Fibroblast of villous mesenchyme (primary cell): ENCODE data around the gene ATAD3C. TPM values are rescaled to one million over a fixed set of nuclear protein-coding genes. Genes with fewer than 3 reads are reported as not detected.
"Not testable (repeated sequence)": the region's sequence is repeated elsewhere in the genome, so short reads cannot be mapped to it uniquely, and the experiment has no call there.

Experiments used
- DNase-seq: peaks from one replicate; pipeline ENCODE4 v3.0.0-alpha.2; 2010; ENCODE audit warnings: low read depth
- H3K4me3 ChIP-seq: 2 replicates; pipeline ENCODE4 v1.5.1; 2011; ENCODE audit warnings: low read depth, mild to moderate bottlenecking, low read length
- total RNA-seq: library from RNA; depleted of rRNA; stranded (reverse); fragments of >200 nt; gene quantifications from 2 replicates; pipeline ENCODE4 v1.2.3, GENCODE V29; 2012
- TF ChIP-seq, protein P1 (sequence below): IDR thresholded peaks from 2 replicates; pipeline ENCODE4 v1.5.1; 2012; ENCODE audit warnings: low read depth, mild to moderate bottlenecking, low read length; ENCODE audit not compliant: insufficient read depth

The ATAD3C gene
- total RNA-seq, 1 donor, result under 0.01 TPM

DNA sequence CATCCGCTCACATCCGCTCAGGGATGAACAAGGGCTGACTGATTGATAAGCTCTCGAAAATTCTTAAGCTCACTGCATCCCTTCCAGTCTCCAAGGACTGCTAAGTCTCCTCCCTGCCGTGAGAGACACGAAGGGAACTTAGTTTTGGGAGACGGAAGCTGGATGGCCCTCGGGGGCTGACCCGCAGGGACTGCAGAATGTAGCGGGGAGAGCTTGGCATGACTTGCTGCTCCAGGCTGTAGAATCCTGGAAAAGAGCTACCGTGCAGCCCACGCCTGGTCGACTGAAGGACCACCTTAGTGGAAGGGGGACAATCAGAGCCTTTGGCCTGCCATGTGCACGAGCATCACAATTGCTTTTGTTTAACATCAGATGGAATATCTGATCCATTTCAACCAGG lies 33.7 kb upstream of the ATAD3C start:
- DNase-seq, result no peak
- no peak overlapping the region for H3K4me3 ChIP-seq
- TF ChIP-seq, protein P1, sequence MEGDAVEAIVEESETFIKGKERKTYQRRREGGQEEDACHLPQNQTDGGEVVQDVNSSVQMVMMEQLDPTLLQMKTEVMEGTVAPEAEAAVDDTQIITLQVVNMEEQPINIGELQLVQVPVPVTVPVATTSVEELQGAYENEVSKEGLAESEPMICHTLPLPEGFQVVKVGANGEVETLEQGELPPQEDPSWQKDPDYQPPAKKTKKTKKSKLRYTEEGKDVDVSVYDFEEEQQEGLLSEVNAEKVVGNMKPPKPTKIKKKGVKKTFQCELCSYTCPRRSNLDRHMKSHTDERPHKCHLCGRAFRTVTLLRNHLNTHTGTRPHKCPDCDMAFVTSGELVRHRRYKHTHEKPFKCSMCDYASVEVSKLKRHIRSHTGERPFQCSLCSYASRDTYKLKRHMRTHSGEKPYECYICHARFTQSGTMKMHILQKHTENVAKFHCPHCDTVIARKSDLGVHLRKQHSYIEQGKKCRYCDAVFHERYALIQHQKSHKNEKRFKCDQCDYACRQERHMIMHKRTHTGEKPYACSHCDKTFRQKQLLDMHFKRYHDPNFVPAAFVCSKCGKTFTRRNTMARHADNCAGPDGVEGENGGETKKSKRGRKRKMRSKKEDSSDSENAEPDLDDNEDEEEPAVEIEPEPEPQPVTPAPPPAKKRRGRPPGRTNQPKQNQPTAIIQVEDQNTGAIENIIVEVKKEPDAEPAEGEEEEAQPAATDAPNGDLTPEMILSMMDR, result no peak

DNA sequence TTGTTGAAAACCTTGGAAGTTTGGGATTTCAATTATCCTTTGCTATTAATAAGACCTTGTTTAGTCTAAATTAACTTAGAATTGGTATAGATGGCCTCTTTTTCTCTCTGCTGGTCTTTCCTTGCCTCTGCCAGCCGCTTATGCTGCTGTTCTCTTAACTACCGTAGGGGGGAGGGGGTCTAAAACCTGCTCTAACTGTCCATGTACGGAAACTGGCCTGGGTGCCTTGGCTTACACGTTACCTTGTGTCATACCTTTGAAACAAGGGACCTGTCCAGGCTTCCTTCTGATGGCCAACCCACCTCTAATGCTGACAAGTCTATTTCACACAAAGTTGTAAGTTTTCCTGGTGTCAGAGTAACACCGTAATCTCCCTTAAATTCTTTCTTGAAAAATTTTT lies 32.1 kb upstream of the ATAD3C start:
- H3K4me3 ChIP-seq, result not testable (repeated sequence)

DNA sequence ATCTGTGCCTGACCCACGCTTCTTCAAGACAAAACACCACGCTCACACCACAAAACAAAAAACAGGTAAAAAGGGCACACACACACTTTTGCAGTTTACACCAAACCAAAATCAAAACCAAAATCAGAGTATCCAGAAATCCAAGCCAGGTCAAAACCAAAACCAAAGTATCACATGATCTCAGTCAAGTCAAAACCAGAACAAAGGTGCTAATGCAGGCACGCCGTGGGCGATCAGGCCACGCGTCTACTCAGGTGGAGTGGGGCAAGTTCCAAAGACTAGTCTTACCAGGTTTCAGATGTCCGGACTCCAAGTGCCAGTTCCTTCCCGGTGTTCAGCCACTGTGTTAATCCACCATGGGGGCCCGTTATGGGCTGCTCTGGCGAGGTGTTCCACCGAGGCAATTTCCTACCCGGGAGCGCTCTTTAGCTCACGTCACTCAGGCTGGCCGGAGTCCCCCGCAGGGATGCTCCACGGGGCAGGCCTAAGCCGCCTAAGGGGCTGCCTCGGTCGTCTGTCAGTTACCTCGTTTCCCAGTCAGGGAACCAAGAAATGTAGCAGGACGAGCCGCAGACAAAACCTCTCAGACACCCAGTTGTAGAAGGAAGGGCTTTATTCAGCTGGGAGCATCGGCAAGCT lies 31.5 kb upstream of the ATAD3C start:
- DNase-seq, H3K4me3 ChIP-seq: not testable (repeated sequence)

More for the DNA sequence above, 32.1 kb upstream of the ATAD3C start:
- not testable (repeated sequence) for DNase-seq

DNA sequence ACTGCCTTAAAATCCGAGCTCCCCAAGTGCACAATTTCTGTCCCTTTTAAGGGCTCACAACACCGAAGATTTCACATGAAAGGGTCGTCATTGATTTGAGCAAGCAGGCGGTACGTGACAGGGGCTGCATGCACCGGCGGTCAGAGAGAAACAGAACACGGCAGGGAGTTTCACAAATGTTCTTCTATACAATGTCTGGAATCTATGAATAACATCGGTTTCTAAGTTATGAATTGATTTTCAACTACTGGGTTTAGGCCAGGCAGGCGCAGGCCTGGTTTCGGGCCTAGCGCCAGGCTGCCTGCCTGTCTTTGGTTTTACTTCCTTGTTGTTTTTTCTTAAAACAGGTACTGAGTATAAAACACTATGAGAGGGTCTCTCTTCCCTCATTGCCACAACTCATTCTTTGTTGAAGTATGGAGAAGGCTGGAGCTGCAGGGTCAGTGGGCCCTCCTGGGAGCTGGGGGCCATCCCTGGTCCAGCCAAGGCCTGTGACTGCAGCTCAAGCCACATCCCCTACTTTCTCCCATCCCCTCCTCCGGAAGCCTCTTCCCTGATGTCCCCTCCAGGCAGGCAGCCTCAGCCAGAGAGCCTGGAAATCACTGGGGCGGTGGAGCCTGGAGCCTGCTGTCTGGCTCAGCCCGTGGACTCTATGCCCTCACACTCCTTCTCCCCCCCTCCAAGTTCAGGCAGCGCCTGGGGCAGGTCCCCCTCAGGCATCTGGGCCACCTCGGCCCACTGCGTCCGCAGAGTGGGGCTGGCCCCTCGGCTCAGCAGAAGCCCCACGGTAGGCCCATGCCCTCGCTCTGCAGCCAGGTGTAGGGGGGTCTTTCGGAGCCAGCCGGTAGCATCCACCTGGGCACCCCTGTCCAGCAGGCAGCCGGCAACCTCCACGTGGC lies 30.8 kb upstream of the ATAD3C start:
- TF ChIP-seq, protein P1, result no peak
- no peak for DNase-seq
- H3K4me3 ChIP-seq, result no peak overlapping the region

DNA sequence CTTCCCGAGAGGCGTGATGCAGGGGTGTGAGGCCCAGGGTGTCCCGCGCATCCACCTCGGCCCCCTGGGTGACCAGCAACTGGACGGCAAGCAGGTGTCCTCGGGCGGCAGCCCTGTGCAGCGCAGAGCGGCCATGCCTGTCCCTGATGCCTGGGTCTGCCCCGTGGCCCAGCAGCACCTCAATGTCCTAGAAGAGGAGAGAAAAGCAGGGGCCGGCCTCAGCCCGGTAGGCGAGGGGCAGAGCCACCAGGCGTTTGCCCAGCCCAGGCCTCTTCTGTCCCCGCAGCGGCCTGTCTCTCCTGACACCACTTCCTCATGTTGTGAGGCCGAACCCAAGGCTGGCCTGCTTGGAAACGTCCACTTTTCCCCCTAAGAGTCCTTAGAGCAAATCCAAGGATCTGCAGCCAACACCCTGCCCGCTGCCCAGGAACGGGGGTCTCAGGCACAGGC lies 30.1 kb upstream of the ATAD3C start:
- TF ChIP-seq, protein P1, result no peak
- no peak for DNase-seq
- H3K4me3 ChIP-seq, result no peak overlapping the region

DNA sequence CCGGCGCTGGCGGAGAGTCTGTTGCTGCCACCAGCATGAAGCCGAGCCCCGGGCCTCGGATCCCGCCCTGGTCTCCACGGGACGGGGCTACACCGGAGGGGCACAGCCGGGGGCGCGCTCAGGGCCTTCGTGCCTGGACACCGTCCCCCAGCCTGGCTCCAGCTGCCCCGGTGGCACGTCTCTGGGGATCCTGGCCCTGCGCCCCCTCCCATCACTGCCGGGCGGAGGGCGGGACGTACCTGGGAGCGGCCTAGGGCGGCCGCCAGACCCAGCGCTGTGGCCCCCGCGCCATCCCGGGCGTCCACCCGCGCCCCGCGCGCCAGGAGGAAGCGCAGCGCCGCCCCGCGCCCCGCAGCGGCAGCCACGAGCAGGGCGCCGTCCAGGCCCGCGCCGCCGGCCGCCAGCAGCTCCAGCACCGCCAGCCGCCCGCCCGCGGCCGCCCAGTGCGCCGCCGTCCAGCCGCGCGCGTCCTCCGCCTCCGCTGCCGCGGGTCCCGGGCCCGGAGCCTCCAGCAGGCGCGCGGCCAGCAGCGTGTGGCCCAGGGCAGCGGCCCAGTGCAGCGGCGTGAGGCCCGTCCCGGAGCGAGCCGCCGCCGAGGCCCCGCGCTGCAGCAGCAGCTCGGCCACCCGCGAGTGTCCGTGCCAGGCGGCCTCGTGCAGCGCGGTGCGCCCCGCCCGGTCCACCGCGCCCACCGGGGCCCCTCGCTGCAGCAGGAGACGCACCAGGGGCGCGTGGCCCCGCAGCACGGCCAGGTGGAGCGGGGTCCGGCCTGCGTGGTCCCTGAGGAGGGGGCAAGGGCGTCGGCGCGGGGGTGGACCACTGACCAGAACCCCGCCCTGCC lies 29.5 kb upstream of the ATAD3C start:
- DNase-seq, result no peak
- TF ChIP-seq, protein P1, result no peak
- peak overlapping the region; percentile 32 for H3K4me3 ChIP-seq

DNA sequence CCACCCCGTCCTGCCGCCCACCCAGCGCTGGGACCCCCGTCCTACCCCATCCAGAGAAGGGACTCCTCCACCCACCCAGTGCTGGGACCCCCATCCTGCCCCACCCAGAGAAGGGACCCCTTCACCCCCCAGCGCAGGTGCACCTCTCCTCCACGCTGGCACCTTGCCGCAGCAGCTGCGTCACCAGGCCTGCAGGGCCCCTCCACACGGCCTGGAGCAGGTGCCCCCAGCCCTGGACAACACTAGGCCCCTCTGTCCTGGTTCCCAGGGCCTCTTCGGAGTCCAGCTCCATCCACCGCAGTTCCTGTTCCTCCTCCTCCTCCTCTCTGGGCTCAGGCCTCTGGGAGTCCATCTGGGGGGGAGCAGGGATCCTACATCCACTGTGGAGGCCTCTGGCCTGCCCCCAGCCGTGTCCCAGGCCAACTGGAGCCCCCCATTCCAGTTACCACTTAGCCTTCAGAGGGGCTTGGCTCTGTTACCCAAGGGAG lies 28.8 kb upstream of the ATAD3C start:
- TF ChIP-seq, protein P1, result no peak
- no peak for DNase-seq
- no peak overlapping the region for H3K4me3 ChIP-seq
